Activated B cell treated with CpG ODN at 0.5 μM for 24 hours (primary cell): Measurements from ENCODE around the gene VNN1. TPM values are rescaled to one million over a fixed set of nuclear protein-coding genes. Genes with fewer than 3 reads are reported as not detected.

Experiments
- ATAC-seq: fragments of 200-7000 bp; cut with Tn5 transposase; one replicate; pipeline ENCODE4 v1.10.0; 2021; ENCODE audit warnings: low read depth, mild to moderate bottlenecking, moderate library complexity
- CTCF ChIA-PET: fragments of 350-600 bp; sonication (Branson Sonifier 250); formaldehyde crosslinking; loops from one replicate; lab custom pipeline; 2021; ENCODE audit warnings: antibody characterized with exemption; lab: Charles Lee
- POLR2A ChIA-PET: fragments of 350-600 bp; sonication (Branson Sonifier 250); formaldehyde crosslinking; loops from one replicate; lab custom pipeline; 2021; ENCODE audit warnings: antibody characterized with exemption; lab: Charles Lee
- DNase-seq: peaks from one replicate; pipeline ENCODE4 v3.0.0; 2022
- H3K27ac Mint-ChIP-seq: one replicate; pipeline ENCODE4 v1.8.0; 2020; ENCODE audit warnings: mixed read lengths
- H3K27me3 Mint-ChIP-seq: one replicate; pipeline ENCODE4 v1.8.0; 2021; ENCODE audit warnings: mixed read lengths
- H3K36me3 Mint-ChIP-seq: one replicate; pipeline ENCODE4 v1.8.0; 2021; ENCODE audit warnings: low read depth, mixed read lengths
- H3K4me1 Mint-ChIP-seq: one replicate; pipeline ENCODE4 v1.8.0; 2021; ENCODE audit warnings: mixed read lengths
- H3K4me3 Mint-ChIP-seq: one replicate; pipeline ENCODE4 v1.8.0; 2020; ENCODE audit warnings: mild to moderate bottlenecking, mixed read lengths
- H3K9me3 Mint-ChIP-seq: one replicate; pipeline ENCODE4 v1.8.0; 2020; ENCODE audit warnings: mixed read lengths
- CTCF ChIP-seq: fragments of 200-600 bp; IDR thresholded peaks from one replicate; pipeline ENCODE4 v1.8.0; 2022; ENCODE audit warnings: antibody characterized with exemption, mild to moderate bottlenecking
- intact Hi-C: fragments of 100-400 bp; cut with micrococcal nuclease; formaldehyde crosslinking; loops from one replicate; pipeline ENCODE4 v1.15.1; 2024
- total RNA-seq: library from RNA; stranded (reverse); gene quantifications from 2 replicates; pipeline ENCODE4 v1.2.3, GENCODE V29; 2022

The VNN1 gene
- total RNA-seq, 1 donor from 2014 or later, result 0.07 TPM

DNA sequence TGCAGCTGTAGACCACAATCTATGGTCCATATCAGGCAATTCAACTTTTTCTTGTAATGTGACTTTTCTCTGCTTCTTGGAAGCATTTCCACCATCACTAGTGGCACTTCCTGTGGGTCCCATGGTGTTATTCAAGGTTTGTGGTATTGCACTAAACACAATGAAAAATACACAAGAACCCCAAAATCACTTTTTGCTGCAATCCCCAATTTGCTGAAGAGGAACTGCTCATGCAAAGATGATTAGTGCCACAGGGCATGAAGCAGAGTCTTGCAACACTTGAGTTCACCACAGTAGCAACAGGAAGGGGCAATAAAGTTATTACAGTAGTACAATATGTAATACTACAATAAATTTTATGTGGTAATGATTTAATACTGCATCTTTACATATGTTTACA, 38.1 kb downstream of the VNN1 start:
- Mint-ChIP-seq H3K36me3 (no peaks in the 10 kb centered on the region), H3K9me3 (no peaks in the 10 kb centered on the region), H3K4me1 (no peaks in the 10 kb centered on the region), H3K27ac (no peak overlapping the region), H3K4me3 (no peak overlapping the region), H3K27me3 (no peaks in the 10 kb centered on the region)
- ATAC-seq, result no peak
- no peak for DNase-seq
- intact Hi-C loops, result no loop called here
- TF ChIP-seq CTCF, result no peak
- POLR2A ChIA-PET, result no interaction called here
- CTCF ChIA-PET, result interaction anchor here (0.6 to 1.0 kb wide), 2 partner anchors 16 to 88 kb away, joined by 3 to 4 read pairs; no protein-coding TSS in a partner anchor

GRCh38 chr6:132675002-132675401, 38.9 kb downstream of the VNN1 start:
- DNase-seq, result no peak
- H3K36me3 Mint-ChIP-seq, result no peaks in the 10 kb centered on the region
- no peak overlapping the region for H3K27ac Mint-ChIP-seq
- no peak for TF ChIP-seq CTCF
- intact Hi-C loops, result no loop called here
- no peaks in the 10 kb centered on the region for H3K27me3 Mint-ChIP-seq
- no peaks in the 10 kb centered on the region for H3K9me3 Mint-ChIP-seq
- ChIA-PET CTCF (interaction anchor here (1.0 kb wide), 1 partner anchor 88 kb away, joined by 4 read pairs; no protein-coding TSS in a partner anchor), POLR2A (no interaction called here)
- H3K4me3 Mint-ChIP-seq, result no peak overlapping the region
- ATAC-seq, result no peak
- peaks cover 1% of the 10 kb centered on the region for H3K4me1 Mint-ChIP-seq

GRCh38 chr6:132673376-132674094, 40.3 kb downstream of the VNN1 start:
- no peak overlapping the region for H3K4me3 Mint-ChIP-seq
- TF ChIP-seq CTCF, result no peak
- H3K4me1 Mint-ChIP-seq, result peaks cover 5% of the 10 kb centered on the region
- H3K27me3 Mint-ChIP-seq, result no peaks in the 10 kb centered on the region
- POLR2A ChIA-PET, result no interaction called here
- no peaks in the 10 kb centered on the region for H3K9me3 Mint-ChIP-seq
- ATAC-seq, result no peak
- no peak for DNase-seq
- CTCF ChIA-PET, result interaction anchor here (1.5 to 1.7 kb wide), 2 partner anchors 93 to 289 kb away, joined by 3 to 4 read pairs; no protein-coding TSS in a partner anchor
- intact Hi-C loops, result no loop called here
- no peaks in the 10 kb centered on the region for H3K36me3 Mint-ChIP-seq
- H3K27ac Mint-ChIP-seq, result no peak overlapping the region

DNA sequence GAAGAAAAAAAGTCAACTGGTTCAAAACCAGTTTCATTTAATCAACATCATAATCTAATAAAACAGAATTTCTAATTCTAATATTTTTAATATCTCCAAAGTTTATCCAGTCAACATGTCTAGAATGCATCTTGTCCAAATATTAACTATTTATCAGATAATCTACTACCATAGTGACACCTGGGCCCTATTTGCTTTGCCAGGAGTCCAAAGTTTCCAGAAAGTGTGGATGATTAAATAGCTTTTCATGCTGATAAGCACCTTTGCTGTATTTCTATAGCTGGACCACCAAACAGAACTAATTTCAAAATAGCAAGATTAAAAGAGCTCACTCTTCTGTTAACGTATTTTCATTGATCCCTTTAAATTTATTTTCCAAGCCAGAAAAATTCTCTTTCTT, 42.6 kb downstream of the VNN1 start:
- H3K36me3 Mint-ChIP-seq, result no peaks in the 10 kb centered on the region
- DNase-seq (no peak), ATAC-seq (no peak)
- CTCF ChIA-PET, result interaction anchor here (0.7 to 7.0 kb wide), 7 partner anchors 11 to 391 kb away, joined by 3 to 126 read pairs (median 4); partner anchors contain the start of gene SLC18B1
- H3K4me1 Mint-ChIP-seq, result peaks cover 5% of the 10 kb centered on the region
- H3K27me3 Mint-ChIP-seq, result no peaks in the 10 kb centered on the region
- no peaks in the 10 kb centered on the region for H3K9me3 Mint-ChIP-seq
- H3K4me3 Mint-ChIP-seq, result no peak overlapping the region
- no peak overlapping the region for H3K27ac Mint-ChIP-seq
- TF ChIP-seq CTCF, result no peak
- POLR2A ChIA-PET, result no interaction called here
- intact Hi-C loops, result no loop called here

- peak; percentile 49 for TF ChIP-seq CTCF
- ATAC-seq (peak; percentile 68), DNase-seq (no peak)
- Mint-ChIP-seq H3K36me3 (no peaks in the 10 kb centered on the region), H3K4me1 (peaks cover 5% of the 10 kb centered on the region), H3K27ac (no peak overlapping the region), H3K9me3 (peaks cover 1% of the 10 kb centered on the region), H3K27me3 (no peaks in the 10 kb centered on the region), H3K4me3 (peak overlapping the region; percentile 55)
- ChIA-PET POLR2A (interaction anchor here (0.5 to 2.1 kb wide), 10 partner anchors 81 to 291 kb away, joined by 3 to 8 read pairs (median 4); partner anchors contain the start of gene RPS12), CTCF (interaction anchor here (0.7 to 7.0 kb wide), 25 partner anchors 9 to 1422 kb away, joined by 3 to 126 read pairs (median 4); partner anchors contain the start of genes RPS12, SLC18B1, VNN1 and VNN2)
- intact Hi-C loops, result loop anchor here (1.0 to 10.0 kb wide), 10 partner anchors 99 to 1428 kb away; no protein-coding TSS in a partner anchor
Measured at GRCh38 chr6:132669690-132670291, 44.1 kb downstream of the VNN1 start.
